Measurements from ENCODE around the gene PDZD2. TPM values are rescaled to one million over a fixed set of nuclear protein-coding genes. Genes with fewer than 3 reads are reported as not detected.

The PDZD2 gene
- total RNA-seq, 1 donor: 0.36 TPM

- no peaks in the 10 kb centered on the region for H4K20me1 ChIP-seq (ENCODE audit: insufficient read depth, low read length)
- H3K4me3 ChIP-seq (ENCODE audit: insufficient read depth, low read length): no peak overlapping the region
- no peaks in the 10 kb centered on the region for H3K79me2 ChIP-seq (ENCODE audit: insufficient read depth, low read length)
- H3K27me3 ChIP-seq (ENCODE audit: insufficient read depth, low read length): no peaks in the 10 kb centered on the region
- no peaks in the 10 kb centered on the region for H3K9me3 ChIP-seq (ENCODE audit: low read depth, low read length)
- TF ChIP-seq, protein P1, sequence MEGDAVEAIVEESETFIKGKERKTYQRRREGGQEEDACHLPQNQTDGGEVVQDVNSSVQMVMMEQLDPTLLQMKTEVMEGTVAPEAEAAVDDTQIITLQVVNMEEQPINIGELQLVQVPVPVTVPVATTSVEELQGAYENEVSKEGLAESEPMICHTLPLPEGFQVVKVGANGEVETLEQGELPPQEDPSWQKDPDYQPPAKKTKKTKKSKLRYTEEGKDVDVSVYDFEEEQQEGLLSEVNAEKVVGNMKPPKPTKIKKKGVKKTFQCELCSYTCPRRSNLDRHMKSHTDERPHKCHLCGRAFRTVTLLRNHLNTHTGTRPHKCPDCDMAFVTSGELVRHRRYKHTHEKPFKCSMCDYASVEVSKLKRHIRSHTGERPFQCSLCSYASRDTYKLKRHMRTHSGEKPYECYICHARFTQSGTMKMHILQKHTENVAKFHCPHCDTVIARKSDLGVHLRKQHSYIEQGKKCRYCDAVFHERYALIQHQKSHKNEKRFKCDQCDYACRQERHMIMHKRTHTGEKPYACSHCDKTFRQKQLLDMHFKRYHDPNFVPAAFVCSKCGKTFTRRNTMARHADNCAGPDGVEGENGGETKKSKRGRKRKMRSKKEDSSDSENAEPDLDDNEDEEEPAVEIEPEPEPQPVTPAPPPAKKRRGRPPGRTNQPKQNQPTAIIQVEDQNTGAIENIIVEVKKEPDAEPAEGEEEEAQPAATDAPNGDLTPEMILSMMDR (IDR thresholded peaks at IDR 0.05; ENCODE audit: extremely low read depth, low read depth, low read length): no peak
- H3K36me3 ChIP-seq (ENCODE audit: insufficient read depth, low read length): peaks cover 65% of the 10 kb centered on the region
- DNase-seq (ENCODE audit: insufficient read length, low spot score, missing footprints): no peak
- no peaks in the 10 kb centered on the region for H3K4me1 ChIP-seq (ENCODE audit: insufficient read depth, low read length)
- H3K4me2 ChIP-seq (ENCODE audit: insufficient read depth, low read length): no peak overlapping the region
- no peak overlapping the region for H2AFZ ChIP-seq (ENCODE audit: low read length)
- no peak overlapping the region for H3K27ac ChIP-seq (ENCODE audit: low read depth, low read length)
Measured at GRCh38 chr5:32100691-32101302, 461.9 kb downstream of the PDZD2 start.

- no peak overlapping the region for H3K4me3 ChIP-seq (ENCODE audit: insufficient read depth, low read length)
- H3K27me3 ChIP-seq (ENCODE audit: insufficient read depth, low read length): no peaks in the 10 kb centered on the region
- TF ChIP-seq, protein P1 (IDR thresholded peaks at IDR 0.05; ENCODE audit: extremely low read depth, low read depth, low read length): no peak
- no peak overlapping the region for H3K4me2 ChIP-seq (ENCODE audit: insufficient read depth, low read length)
- no peak overlapping the region for H3K27ac ChIP-seq (ENCODE audit: low read depth, low read length)
- H3K36me3 ChIP-seq (ENCODE audit: insufficient read depth, low read length): peaks cover 81% of the 10 kb centered on the region
- DNase-seq (ENCODE audit: insufficient read length, low spot score, missing footprints): peak; percentile 23
- no peaks in the 10 kb centered on the region for H3K4me1 ChIP-seq (ENCODE audit: insufficient read depth, low read length)
- H2AFZ ChIP-seq (ENCODE audit: low read length): no peak overlapping the region
- H3K9me3 ChIP-seq (ENCODE audit: low read depth, low read length): no peaks in the 10 kb centered on the region
- no peaks in the 10 kb centered on the region for H4K20me1 ChIP-seq (ENCODE audit: insufficient read depth, low read length)
- peaks cover 8% of the 10 kb centered on the region for H3K79me2 ChIP-seq (ENCODE audit: insufficient read depth, low read length)
Measured at GRCh38 chr5:32102254-32102986, 463.5 kb downstream of the PDZD2 start.

- Histone ChIP-seq H3K36me3 (ENCODE audit: insufficient read depth, low read length) (peaks cover 87% of the 10 kb centered on the region), H3K27ac (ENCODE audit: low read depth, low read length) (no peak overlapping the region), H3K4me2 (ENCODE audit: insufficient read depth, low read length) (no peak overlapping the region), H2AFZ (ENCODE audit: low read length) (no peak overlapping the region), H3K4me1 (ENCODE audit: insufficient read depth, low read length) (no peaks in the 10 kb centered on the region), H4K20me1 (ENCODE audit: insufficient read depth, low read length) (peaks cover under 1% of the 10 kb centered on the region), H3K9me3 (ENCODE audit: low read depth, low read length) (no peaks in the 10 kb centered on the region), H3K27me3 (ENCODE audit: insufficient read depth, low read length) (no peaks in the 10 kb centered on the region), H3K4me3 (ENCODE audit: insufficient read depth, low read length) (no peak overlapping the region), H3K79me2 (ENCODE audit: insufficient read depth, low read length) (peaks cover 12% of the 10 kb centered on the region)
- TF ChIP-seq, protein P1 (IDR thresholded peaks at IDR 0.05; ENCODE audit: extremely low read depth, low read depth, low read length): no peak
- peak; percentile 29 for DNase-seq (ENCODE audit: insufficient read length, low spot score, missing footprints)
Measured at GRCh38 chr5:32103521-32103920, 464.6 kb downstream of the PDZD2 start.

- no peak for DNase-seq (ENCODE audit: insufficient read length, low spot score, missing footprints)
- no peak overlapping the region for H3K4me3 ChIP-seq (ENCODE audit: insufficient read depth, low read length)
- peaks cover 86% of the 10 kb centered on the region for H3K36me3 ChIP-seq (ENCODE audit: insufficient read depth, low read length)
- H2AFZ ChIP-seq (ENCODE audit: low read length): no peak overlapping the region
- H4K20me1 ChIP-seq (ENCODE audit: insufficient read depth, low read length): peaks cover 20% of the 10 kb centered on the region
- H3K79me2 ChIP-seq (ENCODE audit: insufficient read depth, low read length): peaks cover 27% of the 10 kb centered on the region
- H3K27ac ChIP-seq (ENCODE audit: low read depth, low read length): no peak overlapping the region
- H3K9me3 ChIP-seq (ENCODE audit: low read depth, low read length): no peaks in the 10 kb centered on the region
- H3K27me3 ChIP-seq (ENCODE audit: insufficient read depth, low read length): no peaks in the 10 kb centered on the region
- peaks cover 8% of the 10 kb centered on the region for H3K4me1 ChIP-seq (ENCODE audit: insufficient read depth, low read length)
- H3K4me2 ChIP-seq (ENCODE audit: insufficient read depth, low read length): no peak overlapping the region
- TF ChIP-seq, protein P1 (IDR thresholded peaks at IDR 0.05; ENCODE audit: extremely low read depth, low read depth, low read length): no peak
Measured at GRCh38 chr5:32107291-32107690, 468.4 kb downstream of the PDZD2 start.
